ENCODE data around the gene HNF4A. TPM values are rescaled to one million over a fixed set of nuclear protein-coding genes. Genes with fewer than 3 reads are reported as not detected.

Gene HNF4A
- polyA plus RNA-seq, 1 experiment, result not detected

GRCh38 chr20:44384423-44385027 lies 29.0 kb downstream of the HNF4A start:
- no peak overlapping the region for H3K27ac ChIP-seq (ENCODE audit: low read depth, low read length)
- POLR2A ChIA-PET, result interaction anchor here (0.7 kb wide), 1 partner anchor 361 kb away, joined by 11 read pairs; the partner anchor contains the start of gene KCNK15

GRCh38 chr20:44388466-44389023 lies 33.0 kb downstream of the HNF4A start:
- no peaks in the 10 kb centered on the region for H3K9me3 ChIP-seq (ENCODE audit: control insufficient read depth, insufficient read depth, low read length)
- CTCF ChIA-PET, result interaction anchor here (0.7 to 2.9 kb wide), 10 partner anchors 22 to 293 kb away, joined by 3 to 14 read pairs (median 4); partner anchors contain the start of gene FITM2
- H3K27ac ChIP-seq (ENCODE audit: low read depth, low read length), result no peak overlapping the region
- no peak overlapping the region for H3K4me3 ChIP-seq (ENCODE audit: low read depth, low read length)
- POLR2A ChIA-PET, result no interaction called here
- peak; percentile 81 for TF ChIP-seq CTCF (IDR thresholded peaks at IDR 0.05; ENCODE audit: low read depth, low read length)
- DNase-seq (ENCODE audit: low read depth, low spot score), result peak; percentile 21
- H3K27me3 ChIP-seq (ENCODE audit: control insufficient read depth, insufficient read depth, low read length), result peaks cover 19% of the 10 kb centered on the region

More at GRCh38 chr20:44384423-44385027, 29.0 kb downstream of the HNF4A start:
- Histone ChIP-seq H3K9me3 (ENCODE audit: control insufficient read depth, insufficient read depth, low read length) (no peaks in the 10 kb centered on the region), H3K27me3 (ENCODE audit: control insufficient read depth, insufficient read depth, low read length) (peaks cover 2% of the 10 kb centered on the region), H3K4me3 (ENCODE audit: low read depth, low read length) (no peak overlapping the region)
- peak; percentile 16 for DNase-seq (ENCODE audit: low read depth, low spot score)
- TF ChIP-seq CTCF (IDR thresholded peaks at IDR 0.05; ENCODE audit: low read depth, low read length), result peak; percentile 93
- CTCF ChIA-PET, result interaction anchor here (0.6 to 5.5 kb wide), 28 partner anchors 10 to 337 kb away, joined by 3 to 64 read pairs (median 4); no protein-coding TSS in a partner anchor

DNA sequence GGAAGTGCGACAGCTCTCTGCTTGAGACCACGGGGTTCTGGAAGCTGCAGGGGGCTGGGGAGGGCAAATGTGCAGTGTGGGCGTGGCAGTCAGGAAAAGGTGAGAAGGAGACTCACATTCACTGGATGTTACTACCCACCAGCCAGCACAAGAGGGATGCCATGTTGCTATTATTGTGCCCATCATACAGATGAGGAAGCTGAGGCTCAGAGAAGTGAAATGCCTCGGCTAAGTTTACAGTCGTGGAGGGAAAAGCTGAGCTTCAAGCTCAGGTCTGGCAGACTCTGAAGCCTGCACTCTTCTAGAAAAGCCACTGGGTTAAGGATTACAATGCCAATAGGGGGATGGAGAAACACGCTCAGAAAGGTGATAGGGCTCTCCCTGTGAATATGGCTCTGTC lies 34.4 kb downstream of the HNF4A start:
- POLR2A ChIA-PET, result no interaction called here
- CTCF ChIA-PET, result interaction anchor here (1.2 to 2.9 kb wide), 4 partner anchors 60 to 152 kb away, joined by 3 to 14 read pairs (median 4); no protein-coding TSS in a partner anchor
- no peak for DNase-seq (ENCODE audit: low read depth, low spot score)
- Histone ChIP-seq H3K9me3 (ENCODE audit: control insufficient read depth, insufficient read depth, low read length) (no peaks in the 10 kb centered on the region), H3K27ac (ENCODE audit: low read depth, low read length) (no peak overlapping the region), H3K27me3 (ENCODE audit: control insufficient read depth, insufficient read depth, low read length) (peaks cover 19% of the 10 kb centered on the region), H3K4me3 (ENCODE audit: low read depth, low read length) (no peak overlapping the region)
- TF ChIP-seq CTCF (IDR thresholded peaks at IDR 0.05; ENCODE audit: low read depth, low read length), result no peak

- no peak for TF ChIP-seq CTCF (IDR thresholded peaks at IDR 0.05; ENCODE audit: low read depth, low read length)
- ChIA-PET CTCF (interaction anchor here (1.9 to 2.9 kb wide), 2 partner anchors 70 to 72 kb away, joined by 5 to 14 read pairs; no protein-coding TSS in a partner anchor), POLR2A (no interaction called here)
- no peaks in the 10 kb centered on the region for H3K9me3 ChIP-seq (ENCODE audit: control insufficient read depth, insufficient read depth, low read length)
- no peak overlapping the region for H3K4me3 ChIP-seq (ENCODE audit: low read depth, low read length)
- H3K27me3 ChIP-seq (ENCODE audit: control insufficient read depth, insufficient read depth, low read length), result peaks cover 22% of the 10 kb centered on the region
- no peak overlapping the region for H3K27ac ChIP-seq (ENCODE audit: low read depth, low read length)
- no peak for DNase-seq (ENCODE audit: low read depth, low spot score)
Measured at GRCh38 chr20:44390280-44390679, 34.8 kb downstream of the HNF4A start.

Measured in AG04450 (cell line).